Prostate gland (tissue), 2 donors: Measurements from ENCODE around the gene RASSF4. TPM values are rescaled to one million over a fixed set of nuclear protein-coding genes. Genes with fewer than 3 reads are reported as not detected.

Source experiments
- DNase-seq: peaks from one replicate; pipeline ENCODE4 v3.0.0-alpha.2; 2019; ENCODE audit warnings: low spot score
- H3K27ac ChIP-seq, 2 donors: fragments of 200-600 bp; sonication (generic); 2 replicates each; pipeline ENCODE4 v1.5.1; 2017 to 2019
- H3K27me3 ChIP-seq: fragments of 200-600 bp; sonication (generic); replicated peaks from 2 replicates; pipeline ENCODE4 v1.5.1; 2019; ENCODE audit not compliant: insufficient read depth
- H3K36me3 ChIP-seq, 2 donors: fragments of 200-600 bp; sonication (generic); 1 replicate in 1 of 2; 2 replicates in 1 of 2; pipeline versions ENCODE4 v1.5.1 to v1.8.1; 2017 to 2019
- H3K4me1 ChIP-seq: fragments of 200-600 bp; sonication (generic); replicated peaks from 2 replicates; pipeline ENCODE4 v1.5.1; 2019
- H3K4me3 ChIP-seq, 2 donors: fragments of 200-600 bp; sonication (generic); 2 replicates each; pipeline ENCODE4 v1.5.1; 2017 to 2019
- H3K9me3 ChIP-seq: fragments of 200-600 bp; sonication (generic); 2 replicates; pipeline ENCODE4 v1.5.1; 2017
- CTCF ChIP-seq, 4 experiments: fragments of 200-600 bp in 2 of 4; fragments of 450-650 bp in 2 of 4; sonication (generic) in 2 of 4; IDR thresholded peaks; 1 replicate in 3 of 4; 2 replicates in 1 of 4; pipeline ENCODE4 v1.5.1; 2016 to 2019; ENCODE audit warnings: antibody characterized with exemption in 4 of 4, mild to moderate bottlenecking in 2 of 4, moderate library complexity in 2 of 4
- POLR2A ChIP-seq: fragments of 450-650 bp; IDR thresholded peaks from one replicate; pipeline ENCODE4 v1.6.1; 2016; ENCODE audit warnings: antibody characterized with exemption, mild to moderate bottlenecking
- POLR2AphosphoS5 ChIP-seq: sonication (generic); formaldehyde crosslinking; IDR thresholded peaks from one replicate; pipeline ENCODE4 v1.6.1; 2017; ENCODE audit warnings: antibody characterized with exemption
- WGBS: methylation state at CpG from one replicate; pipeline ENCODE4 v1.1.5; 2018; 5-methylcytosine and 5-hydroxymethylcytosine counted together
- intact Hi-C: fragments of 100-400 bp; cut with DNase I; formaldehyde crosslinking; loops from one replicate; pipeline ENCODE4 v1.14.2; 2022
- total RNA-seq, 2 donors: library from RNA; depleted of rRNA; stranded (reverse); fragments of >200 nt; gene quantifications; one replicate each; pipeline ENCODE4 v1.1.0, GENCODE V29; 2016

The RASSF4 gene
- total RNA-seq, 2 donors from 2014 or later, result 6.1 to 31.0 TPM

GRCh38 chr10:44920252-44920651 lies 39.4 kb upstream of the RASSF4 start:
- no peak for DNase-seq
- H3K9me3 ChIP-seq, result no peaks in the 10 kb centered on the region
- TF ChIP-seq CTCF (IDR thresholded peaks at IDR 0.05) (no peak), POLR2AphosphoS5 (no peak), POLR2A (no peak)
- H3K27ac ChIP-seq, result no peak overlapping the region
- intact Hi-C loops, result no loop called here
- no peaks in the 10 kb centered on the region for H3K4me1 ChIP-seq
- H3K27me3 ChIP-seq, result no peaks in the 10 kb centered on the region
- 90% methylated on average over 3 of the region's 3 CpGs for WGBS
- no peak overlapping the region for H3K4me3 ChIP-seq
- no peaks in the 10 kb centered on the region for H3K36me3 ChIP-seq

- TF ChIP-seq CTCF (IDR thresholded peaks at IDR 0.05) (no peak), POLR2A (no peak), POLR2AphosphoS5 (no peak)
- Histone ChIP-seq H3K36me3 (no peaks in the 10 kb centered on the region), H3K27me3 (no peaks in the 10 kb centered on the region), H3K4me3 (no peak overlapping the region), H3K27ac (no peak overlapping the region), H3K4me1 (no peaks in the 10 kb centered on the region), H3K9me3 (no peaks in the 10 kb centered on the region)
- no peak for DNase-seq
- intact Hi-C loops, result no loop called here
- WGBS, result 95% methylated on average over 5 of the region's 5 CpGs
These were observed 38.5 kb upstream of the RASSF4 start for GRCh38 chr10:44921061-44921460.

- Histone ChIP-seq H3K4me1 (no peaks in the 10 kb centered on the region), H3K36me3 (no peaks in the 10 kb centered on the region), H3K27me3 (no peaks in the 10 kb centered on the region), H3K4me3 (no peak overlapping the region), H3K27ac (no peak overlapping the region), H3K9me3 (no peaks in the 10 kb centered on the region)
- intact Hi-C loops, result no loop called here
- DNase-seq, result no peak
- 100% methylated on average over 3 of the region's 3 CpGs for WGBS
- no peak for TF ChIP-seq CTCF (IDR thresholded peaks at IDR 0.05)
- TF ChIP-seq POLR2A, result no peak
- no peak for TF ChIP-seq POLR2AphosphoS5
These were observed 38.1 kb upstream of the RASSF4 start for GRCh38 chr10:44921506-44921905.

GRCh38 chr10:44922021-44922420 lies 37.6 kb upstream of the RASSF4 start:
- intact Hi-C loops, result no loop called here
- WGBS, result 95% methylated on average over 5 of the region's 5 CpGs
- DNase-seq, result no peak
- Histone ChIP-seq H3K4me3 (no peak overlapping the region), H3K27ac (no peak overlapping the region), H3K27me3 (no peaks in the 10 kb centered on the region), H3K9me3 (no peaks in the 10 kb centered on the region), H3K4me1 (no peaks in the 10 kb centered on the region), H3K36me3 (no peaks in the 10 kb centered on the region)
- TF ChIP-seq POLR2AphosphoS5, result no peak
- TF ChIP-seq POLR2A, result no peak
- TF ChIP-seq CTCF (IDR thresholded peaks at IDR 0.05), result no peak

- intact Hi-C loops, result no loop called here
These were observed 36.6 kb upstream of the RASSF4 start for GRCh38 chr10:44922796-44923545.

More at GRCh38 chr10:44922796-44923545, 36.6 kb upstream of the RASSF4 start:
- 77% methylated on average over 7 of the region's 7 CpGs for WGBS
- no peak for DNase-seq
- H3K36me3 ChIP-seq, result no peaks in the 10 kb centered on the region
- H3K4me1 ChIP-seq, result no peaks in the 10 kb centered on the region
- no peaks in the 10 kb centered on the region for H3K9me3 ChIP-seq
- TF ChIP-seq POLR2A, result no peak
- TF ChIP-seq CTCF (IDR thresholded peaks at IDR 0.05), result no peak
- TF ChIP-seq POLR2AphosphoS5, result no peak
- H3K4me3 ChIP-seq, result no peak overlapping the region
- no peak overlapping the region for H3K27ac ChIP-seq
- H3K27me3 ChIP-seq, result no peaks in the 10 kb centered on the region
